A549 (cell line): ENCODE data around the gene MALAT1. TPM values are rescaled to one million over a fixed set of nuclear protein-coding genes. Genes with fewer than 3 reads are reported as not detected.
A peak's percentile ranks its signal among the peaks of the same experiment; 100 is the strongest.
"Not testable (repeated sequence)": the region's sequence is repeated elsewhere in the genome, so short reads cannot be mapped to it uniquely, and the experiment has no call there.

Experiments used
- ATAC-seq, 2 experiments: fragments of 200-7000 bp in 1 of 2; fragments of >200 bp in 1 of 2; cut with Nextera tagmentation in 1 of 2; cut with Tn5 transposase in 1 of 2; 3 replicates each; pipeline versions ENCODE4 v1.8.0 to v1.9.1; 2018 to 2020; ENCODE audit warnings: mild to moderate bottlenecking in 1 of 2, moderate library complexity in 1 of 2
- CTCF ChIA-PET: fragments of 300-600 bp; sonication (Branson Sonifier 250); formaldehyde crosslinking; extraction: SDS; loops from one replicate; lab custom pipeline; 2021; ENCODE audit warnings: antibody characterized with exemption, inconsistent platforms; lab: Yijun Ruan, JAX
- POLR2A ChIA-PET: fragments of 350-600 bp; formaldehyde crosslinking; extraction: SDS; loops from one replicate; lab custom pipeline; 2021; ENCODE audit warnings: antibody characterized with exemption, inconsistent platforms; lab: Yijun Ruan, JAX
- DNase-seq, 2 experiments: peaks; one replicate each; pipeline versions ENCODE4 v3.0.0 to v3.0.0-alpha.2; 2011 to 2016; ENCODE audit warnings: low read depth in 1 of 2, low spot score in 1 of 2
- FAIRE-seq: peaks from 2 replicates; lab custom pipeline; 2011; peaks lifted over from hg19 to GRCh38; lab: Jason Lieb, UNC
- H3K27ac ChIP-seq, 2 experiments: fragments of >200 bp; sonication (Bioruptor Twin); formaldehyde crosslinking; 3 replicates each; pipeline ENCODE4 v1.5.1; 2016 to 2017
- H3K4me1 ChIP-seq: fragments of >200 bp; sonication (Bioruptor Twin); formaldehyde crosslinking; 3 replicates; pipeline ENCODE4 v1.6.1; 2016
- H3K4me2 ChIP-seq: fragments of >200 bp; sonication (Bioruptor Twin); formaldehyde crosslinking; 3 replicates; pipeline ENCODE4 v1.6.1; 2016
- H3K4me3 ChIP-seq: fragments of >200 bp; sonication (Bioruptor Twin); formaldehyde crosslinking; 3 replicates; pipeline ENCODE4 v1.5.1; 2016
- H3K9me3 ChIP-seq: fragments of >200 bp; sonication (Bioruptor Twin); formaldehyde crosslinking; 3 replicates; pipeline ENCODE4 v1.6.1; 2016
- BHLHE40 ChIP-seq: IDR thresholded peaks from 2 replicates; pipeline ENCODE4 v1.6.1; 2012; ENCODE audit warnings: low read depth, low read length, inconsistent platforms
- CBX2 ChIP-seq: fragments of 200-600 bp; sonication (generic); IDR thresholded peaks from 2 replicates; pipeline ENCODE4 v1.6.1; 2016; ENCODE audit warnings: low read depth, mild to moderate bottlenecking, borderline replicate concordance
- CEBPB ChIP-seq, 2 experiments: fragments of >200 bp in 1 of 2; sonication (Bioruptor Twin) in 1 of 2; formaldehyde crosslinking in 1 of 2; IDR thresholded peaks; 2 replicates each; pipeline ENCODE4 v1.6.1; 2012 to 2016
- CHD2 ChIP-seq: fragments of 150-350 bp; IDR thresholded peaks from 2 replicates; pipeline ENCODE4 v1.6.1; 2014; ENCODE audit warnings: low read length; ENCODE audit not compliant: partially characterized antibody
- CTCF ChIP-seq: fragments of >200 bp; sonication (Bioruptor Twin); formaldehyde crosslinking; IDR thresholded peaks from 3 replicates; pipeline ENCODE4 v1.5.1; 2016
- E2F6 ChIP-seq: IDR thresholded peaks from 2 replicates; pipeline ENCODE4 v1.6.1; 2012; ENCODE audit warnings: low read depth, borderline replicate concordance
- ELK1 ChIP-seq: fragments of 150-350 bp; IDR thresholded peaks from 2 replicates; pipeline ENCODE4 v1.6.1; 2014; ENCODE audit warnings: low read depth, mild to moderate bottlenecking, low read length
- ESRRA ChIP-seq: fragments of 150-350 bp; IDR thresholded peaks from 2 replicates; pipeline ENCODE4 v1.6.1; 2014; ENCODE audit warnings: mild to moderate bottlenecking, low read length, borderline replicate concordance
- FOSB ChIP-seq: fragments of 250-450 bp; sonication (Bioruptor Pico); IDR thresholded peaks from 2 replicates; pipeline ENCODE4 v1.5.0; 2020; ENCODE audit warnings: mild to moderate bottlenecking, moderate library complexity
- FOSL2 ChIP-seq, 2 experiments: fragments of 450-650 bp in 1 of 2; fragments of >200 bp in 1 of 2; sonication (Bioruptor Twin) in 1 of 2; formaldehyde crosslinking; IDR thresholded peaks; 2 replicates each; pipeline versions ENCODE4 v1.5.0 to v1.6.1; 2016 to 2020; ENCODE audit warnings: mild to moderate bottlenecking in 1 of 2, moderate library complexity in 1 of 2
- FOXS1 ChIP-seq: fragments of 250-450 bp; sonication (Bioruptor Pico); IDR thresholded peaks from 2 replicates; pipeline ENCODE4 v1.5.0; 2020; ENCODE audit warnings: mild to moderate bottlenecking, moderate library complexity
- GATA3 ChIP-seq: IDR thresholded peaks from 2 replicates; pipeline ENCODE4 v1.6.1; 2012; ENCODE audit warnings: borderline replicate concordance
- HES2 ChIP-seq: fragments of >200 bp; sonication (Bioruptor Twin); formaldehyde crosslinking; IDR thresholded peaks from 2 replicates; pipeline ENCODE4 v1.6.1; 2016
- HMGXB4 ChIP-seq: fragments of 250-450 bp; sonication (Bioruptor Pico); IDR thresholded peaks from 2 replicates; pipeline ENCODE4 v1.5.0; 2021; ENCODE audit warnings: mild to moderate bottlenecking, moderate library complexity, borderline replicate concordance
- KDM5A ChIP-seq: fragments of 200-600 bp; sonication (generic); IDR thresholded peaks from 2 replicates; pipeline ENCODE4 v1.6.1; 2016; ENCODE audit warnings: antibody characterized with exemption, mild to moderate bottlenecking
- MAZ ChIP-seq: fragments of 150-350 bp; IDR thresholded peaks from 2 replicates; pipeline ENCODE4 v1.6.1; 2014; ENCODE audit warnings: antibody characterized with exemption, low read depth, low read length, borderline replicate concordance
- MYC ChIP-seq: IDR thresholded peaks from 2 replicates; pipeline ENCODE4 v1.6.1; 2012; ENCODE audit warnings: mild to moderate bottlenecking, inconsistent platforms, low read length, improper control_type of control experiment, borderline replicate concordance
- NFE2L2 ChIP-seq: fragments of 150-350 bp; conservative IDR thresholded peaks from 2 replicates; pipeline ENCODE4 v1.6.1; 2014; ENCODE audit warnings: low read length
- NR3C1 ChIP-seq: fragments of >200 bp; sonication (Bioruptor Twin); formaldehyde crosslinking; IDR thresholded peaks from 3 replicates; pipeline ENCODE4 v1.6.1; 2017
- POLR2AphosphoS2 ChIP-seq: conservative IDR thresholded peaks from 2 replicates; pipeline ENCODE4 v1.6.1; 2012; ENCODE audit warnings: low read length, improper control_type of control experiment, inconsistent platforms
- RCOR1 ChIP-seq: fragments of 150-350 bp; IDR thresholded peaks from 2 replicates; pipeline ENCODE4 v1.6.1; 2014; ENCODE audit warnings: antibody characterized with exemption, low read length, low read depth
- SMC3 ChIP-seq: fragments of >200 bp; sonication (Bioruptor Twin); formaldehyde crosslinking; IDR thresholded peaks from 3 replicates; pipeline ENCODE4 v1.6.1; 2018; ENCODE audit warnings: inconsistent platforms
- ZSCAN20 ChIP-seq: fragments of 250-450 bp; sonication (Bioruptor Pico); IDR thresholded peaks from 2 replicates; pipeline ENCODE4 v1.8.0; 2022; ENCODE audit warnings: mild to moderate bottlenecking, moderate library complexity
- WGBS: methylation state at CpG from one replicate; pipeline ENCODE4 v1.1.6; 2017; ENCODE audit errors: missing lambda C conversion rate; 5-methylcytosine and 5-hydroxymethylcytosine counted together
- polyA plus RNA-seq, 4 experiments: library from polyadenylated mRNA; depleted of rRNA in 3 of 4; stranded (reverse); fragments of >200 nt; fragmentation: RNase III in 1 of 4; extraction: RNeasy Plus Mini Kit Qiagen cat#74134 plus additional on column Dnase treatment in 1 of 4; gene quantifications; 2 replicates in 3 of 4; 3 replicates in 1 of 4; pipeline ENCODE4 v1.2.3, GENCODE V29; 2011 to 2017

The MALAT1 gene
- polyA plus RNA-seq, 2 of the 4 experiments (the other 2 are of a cell fraction) = 188 to 1,041 TPM

- TF ChIP-seq CEBPB (IDR thresholded peaks at IDR 0.05) = peak; percentile 48 to 78; a peak in 3 of 4 replicates
- no peak for TF ChIP-seq HES2
- TF ChIP-seq GATA3 = peak; percentile 73
- TF ChIP-seq SMC3 = peak; percentile 50; the same call in 2 of the 3 replicates
- peak; percentile 88; the same call in 1 of the 2 replicates for TF ChIP-seq MAZ
- TF ChIP-seq CTCF = no peak
- no peak for TF ChIP-seq NFE2L2
- no peak for TF ChIP-seq RCOR1
- TF ChIP-seq HMGXB4 (CRISPR knock-in tag) = peak; percentile 100
- no peak for TF ChIP-seq CHD2
- TF ChIP-seq ZSCAN20 (CRISPR knock-in tag) = no peak
- TF ChIP-seq FOXS1 = no peak
- peak; percentile 83; the same call in 1 of the 2 replicates for TF ChIP-seq CBX2
- TF ChIP-seq POLR2AphosphoS2 = 0 out of 2 replicates have a peak, but pooled peaks have one; percentile 88
- no peak for TF ChIP-seq FOSL2 (IDR thresholded peaks at IDR 0.05)
- TF ChIP-seq FOSL2 (CRISPR knock-in tag; IDR thresholded peaks at IDR 0.05) = peak; percentile 89
- TF ChIP-seq KDM5A = no peak
- TF ChIP-seq MYC = peak; percentile 69; the same call in 1 of the 2 replicates
- no peak for TF ChIP-seq E2F6
- no peak for TF ChIP-seq ELK1
- TF ChIP-seq BHLHE40 = no peak
- 0 out of 2 replicates have a peak, but pooled peaks have one; percentile 8 for TF ChIP-seq ESRRA
- no peak for TF ChIP-seq NR3C1
- TF ChIP-seq FOSB (CRISPR knock-in tag) = peak; percentile 100
Measured at GRCh38 chr11:65498977-65499712, at the start of gene MALAT1 (continued).

- FAIRE-seq, H3K4me2 ChIP-seq, H3K4me3 ChIP-seq, H3K9me3 ChIP-seq, DNase-seq, ATAC-seq, H3K27ac ChIP-seq, POLR2A ChIA-PET: not testable (repeated sequence)
- CTCF ChIA-PET = interaction anchor here (2.2 kb wide), 1 partner anchor 28 kb away, joined by 11 read pairs; no protein-coding TSS in a partner anchor
- peaks cover 65% of the 10 kb centered on the region for H3K4me1 ChIP-seq
- no CpG with 5 or more reads among the region's 30 CpGs for WGBS
Measured at GRCh38 chr11:65451301-65451700, 47.5 kb upstream of the MALAT1 start.

GRCh38 chr11:65452259-65452658 lies 46.6 kb upstream of the MALAT1 start:
- 47% methylated on average over 3 of the region's 3 CpGs for WGBS
- not testable (repeated sequence) for DNase-seq, H3K9me3 ChIP-seq, FAIRE-seq, H3K4me3 ChIP-seq, H3K4me2 ChIP-seq, ATAC-seq
- peak overlapping the region in 1 of 2 experiments; percentile 96; a peak in 3 of 6 replicates for H3K27ac ChIP-seq
- ChIA-PET CTCF (interaction anchor here (1.0 to 1.5 kb wide), 3 partner anchors 10 to 58 kb away, joined by 3 to 4 read pairs (median 3); no protein-coding TSS in a partner anchor), POLR2A (interaction anchor here (1.4 kb wide), 1 partner anchor 47 kb away, joined by 4 read pairs; the partner anchor contains the start of gene MALAT1)
- H3K4me1 ChIP-seq = peaks cover 58% of the 10 kb centered on the region
